Cardiac muscle cell (in vitro differentiated cells and primary cell): ENCODE measurements around the gene PBX1. TPM values are rescaled to one million over a fixed set of nuclear protein-coding genes. Genes with fewer than 3 reads are reported as not detected.
A peak's percentile ranks its signal among the peaks of the same experiment; 100 is the strongest.

Experiments used
- DNase-seq, 2 donors: peaks; one replicate each; pipeline versions ENCODE4 v3.0.0 to v3.0.0-alpha.2; 2010 to 2017; ENCODE audit warnings: low read depth in 1 of 2, low spot score in 1 of 2
- H3K27ac ChIP-seq: fragments of 200-600 bp; sonication (generic); 2 replicates; pipeline ENCODE4 v1.5.1; 2016
- H3K27me3 ChIP-seq: fragments of 200-600 bp; sonication (generic); 2 replicates; pipeline ENCODE4 v1.6.0; 2016; ENCODE audit warnings: control low read depth
- H3K36me3 ChIP-seq: fragments of 200-600 bp; sonication (generic); 2 replicates; pipeline ENCODE4 v1.5.1; 2016; ENCODE audit warnings: control low read depth
- H3K4me1 ChIP-seq: fragments of 200-600 bp; sonication (generic); 2 replicates; pipeline ENCODE4 v1.8.1; 2017; ENCODE audit warnings: low read depth, mild to moderate bottlenecking, mixed run types
- H3K4me3 ChIP-seq: fragments of 200-600 bp; sonication (generic); 2 replicates; pipeline ENCODE4 v1.5.1; 2016; ENCODE audit warnings: mild to moderate bottlenecking
- H3K9me3 ChIP-seq: fragments of 200-600 bp; sonication (generic); 2 replicates; pipeline ENCODE4 v1.5.1; 2017; ENCODE audit warnings: low read depth, mild to moderate bottlenecking, control low read depth
- CTCF ChIP-seq: IDR thresholded peaks from 2 replicates; pipeline ENCODE4 v1.5.1; 2012; ENCODE audit warnings: low read depth, mild to moderate bottlenecking, low read length
- polyA plus RNA-seq: library from polyadenylated mRNA; unstranded; fragments of >200 nt; fragmentation: Nextera tagmentation; extraction: Ambion mirVana; gene quantifications from 2 replicates; pipeline ENCODE4 v1.2.1, GENCODE V29; 2016
- total RNA-seq: library from RNA; depleted of rRNA; stranded (reverse); fragments of >200 nt; gene quantifications from 2 replicates; pipeline ENCODE4 v1.2.3, GENCODE V29; 2016

The PBX1 gene
- total and polyA plus RNA-seq, 2 experiments from 2014 or later = 43.5 to 182 TPM

- H3K27ac ChIP-seq = no peak overlapping the region
- H3K4me3 ChIP-seq = no peak overlapping the region
- H3K9me3 ChIP-seq = no peaks in the 10 kb centered on the region
- no peak for DNase-seq
- peaks cover 7% of the 10 kb centered on the region for H3K36me3 ChIP-seq
- H3K27me3 ChIP-seq = no peaks in the 10 kb centered on the region
- peaks cover 16% of the 10 kb centered on the region for H3K4me1 ChIP-seq
- TF ChIP-seq CTCF = no peak
Observed at GRCh38 chr1:164792410-164793004, 233.5 kb downstream of the PBX1 start.

GRCh38 chr1:164794356-164794755 is 235.4 kb downstream of the PBX1 start:
- no peaks in the 10 kb centered on the region for H3K9me3 ChIP-seq
- H3K27me3 ChIP-seq = no peaks in the 10 kb centered on the region
- peak in 1 of 2 donors; percentile 94 for DNase-seq
- H3K36me3 ChIP-seq = peaks cover 7% of the 10 kb centered on the region
- H3K27ac ChIP-seq = no peak overlapping the region
- H3K4me1 ChIP-seq = peaks cover 3% of the 10 kb centered on the region
- H3K4me3 ChIP-seq = no peak overlapping the region
- no peak for TF ChIP-seq CTCF

- H3K36me3 ChIP-seq = peaks cover 25% of the 10 kb centered on the region
- no peak overlapping the region for H3K27ac ChIP-seq
- H3K4me3 ChIP-seq = no peak overlapping the region
- DNase-seq = no peak
- H3K9me3 ChIP-seq = no peaks in the 10 kb centered on the region
- TF ChIP-seq CTCF = no peak
- H3K4me1 ChIP-seq = no peaks in the 10 kb centered on the region
- H3K27me3 ChIP-seq = no peaks in the 10 kb centered on the region
Observed at GRCh38 chr1:164796916-164797315, 237.9 kb downstream of the PBX1 start.

GRCh38 chr1:164801246-164801731 is 242.3 kb downstream of the PBX1 start:
- no peak for TF ChIP-seq CTCF
- Histone ChIP-seq H3K27ac (peak overlapping the region; percentile 2), H3K4me1 (peaks cover 18% of the 10 kb centered on the region), H3K4me3 (no peak overlapping the region), H3K9me3 (no peaks in the 10 kb centered on the region), H3K36me3 (peaks cover 23% of the 10 kb centered on the region), H3K27me3 (no peaks in the 10 kb centered on the region)
- no peak for DNase-seq

GRCh38 chr1:164801791-164802502 is 243.0 kb downstream of the PBX1 start:
- no peaks in the 10 kb centered on the region for H3K27me3 ChIP-seq
- peaks cover 28% of the 10 kb centered on the region for H3K36me3 ChIP-seq
- peak overlapping the region; percentile 45 for H3K27ac ChIP-seq
- no peak overlapping the region for H3K4me3 ChIP-seq
- H3K4me1 ChIP-seq = peaks cover 18% of the 10 kb centered on the region
- peak in 1 of 2 donors; percentile 28 for DNase-seq
- H3K9me3 ChIP-seq = no peaks in the 10 kb centered on the region
- no peak for TF ChIP-seq CTCF
